Measurements from ENCODE around the gene GNGT2. TPM values are rescaled to one million over a fixed set of nuclear protein-coding genes. Genes with fewer than 3 reads are reported as not detected.
"Not testable (repeated sequence)": the region's sequence is repeated elsewhere in the genome, so short reads cannot be mapped to it uniquely, and the experiment has no call there.

Gene GNGT2
- total RNA-seq, 4 donors from 2014 or later: 1.4 to 1.7 TPM; not detected in 2

DNA sequence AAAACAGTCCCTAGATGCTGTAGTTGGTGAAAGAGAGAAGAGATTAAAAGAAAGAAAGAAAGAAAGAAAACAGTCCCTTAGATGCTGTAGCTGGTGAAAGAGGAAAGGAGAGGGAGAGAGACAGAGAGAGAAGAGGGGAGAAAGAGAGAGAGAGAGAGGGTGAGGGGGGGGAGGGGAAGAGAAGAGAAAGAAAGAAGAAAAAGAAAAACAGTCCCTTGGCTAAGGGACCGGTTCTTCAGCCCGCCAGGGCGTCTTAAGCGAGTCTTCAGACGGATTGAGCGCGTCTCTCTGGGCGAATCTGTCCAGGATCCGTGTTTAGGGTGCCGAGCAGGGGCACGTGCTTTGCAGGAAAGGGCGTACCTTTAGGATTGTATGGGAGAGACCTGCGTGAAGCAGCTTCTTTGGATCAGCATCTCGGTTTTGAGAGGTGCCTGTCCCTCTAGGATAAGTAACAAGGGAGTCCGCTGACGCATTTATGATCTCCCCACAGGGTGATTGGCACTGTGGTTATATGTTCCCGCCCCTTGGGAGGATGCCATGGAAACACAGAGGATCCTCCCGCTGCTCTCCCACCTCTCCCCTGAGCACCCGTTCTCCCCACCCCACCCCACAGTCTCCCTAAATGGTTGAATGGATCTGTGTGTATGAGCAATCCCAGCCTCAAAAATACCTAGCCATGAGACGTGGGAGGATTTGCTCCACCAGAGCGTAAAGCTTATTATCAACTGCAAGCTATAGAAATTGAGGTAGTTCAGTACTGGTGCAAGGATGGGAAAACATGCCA, 16.7 kb downstream of the GNGT2 start:
- H3K4me1 ChIP-seq: peaks cover 0 to 31% (median 0%) of the 10 kb centered on the region in 3 donors
- WGBS, 2 donors: 7 to 9% methylated on average over 17 of the region's 21 CpGs
- TF ChIP-seq, protein P1, sequence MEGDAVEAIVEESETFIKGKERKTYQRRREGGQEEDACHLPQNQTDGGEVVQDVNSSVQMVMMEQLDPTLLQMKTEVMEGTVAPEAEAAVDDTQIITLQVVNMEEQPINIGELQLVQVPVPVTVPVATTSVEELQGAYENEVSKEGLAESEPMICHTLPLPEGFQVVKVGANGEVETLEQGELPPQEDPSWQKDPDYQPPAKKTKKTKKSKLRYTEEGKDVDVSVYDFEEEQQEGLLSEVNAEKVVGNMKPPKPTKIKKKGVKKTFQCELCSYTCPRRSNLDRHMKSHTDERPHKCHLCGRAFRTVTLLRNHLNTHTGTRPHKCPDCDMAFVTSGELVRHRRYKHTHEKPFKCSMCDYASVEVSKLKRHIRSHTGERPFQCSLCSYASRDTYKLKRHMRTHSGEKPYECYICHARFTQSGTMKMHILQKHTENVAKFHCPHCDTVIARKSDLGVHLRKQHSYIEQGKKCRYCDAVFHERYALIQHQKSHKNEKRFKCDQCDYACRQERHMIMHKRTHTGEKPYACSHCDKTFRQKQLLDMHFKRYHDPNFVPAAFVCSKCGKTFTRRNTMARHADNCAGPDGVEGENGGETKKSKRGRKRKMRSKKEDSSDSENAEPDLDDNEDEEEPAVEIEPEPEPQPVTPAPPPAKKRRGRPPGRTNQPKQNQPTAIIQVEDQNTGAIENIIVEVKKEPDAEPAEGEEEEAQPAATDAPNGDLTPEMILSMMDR (IDR thresholded peaks at IDR 0.05): no peak
- peak in 1 of 4 donors; percentile 20 for TF ChIP-seq POLR2A (IDR thresholded peaks at IDR 0.05)
- peak overlapping the region; percentile 48 to 88 (median 84) for H3K4me3 ChIP-seq
- DNase-seq: no peak
- peak overlapping the region; percentile 62 to 96 (median 86) for H3K27ac ChIP-seq
- no peaks in the 10 kb centered on the region for H3K9me3 ChIP-seq
- intact Hi-C loops (cut with DNase I): no loop called here
- H3K36me3 ChIP-seq: no peaks in the 10 kb centered on the region
- no peaks in the 10 kb centered on the region for H3K27me3 ChIP-seq

DNA sequence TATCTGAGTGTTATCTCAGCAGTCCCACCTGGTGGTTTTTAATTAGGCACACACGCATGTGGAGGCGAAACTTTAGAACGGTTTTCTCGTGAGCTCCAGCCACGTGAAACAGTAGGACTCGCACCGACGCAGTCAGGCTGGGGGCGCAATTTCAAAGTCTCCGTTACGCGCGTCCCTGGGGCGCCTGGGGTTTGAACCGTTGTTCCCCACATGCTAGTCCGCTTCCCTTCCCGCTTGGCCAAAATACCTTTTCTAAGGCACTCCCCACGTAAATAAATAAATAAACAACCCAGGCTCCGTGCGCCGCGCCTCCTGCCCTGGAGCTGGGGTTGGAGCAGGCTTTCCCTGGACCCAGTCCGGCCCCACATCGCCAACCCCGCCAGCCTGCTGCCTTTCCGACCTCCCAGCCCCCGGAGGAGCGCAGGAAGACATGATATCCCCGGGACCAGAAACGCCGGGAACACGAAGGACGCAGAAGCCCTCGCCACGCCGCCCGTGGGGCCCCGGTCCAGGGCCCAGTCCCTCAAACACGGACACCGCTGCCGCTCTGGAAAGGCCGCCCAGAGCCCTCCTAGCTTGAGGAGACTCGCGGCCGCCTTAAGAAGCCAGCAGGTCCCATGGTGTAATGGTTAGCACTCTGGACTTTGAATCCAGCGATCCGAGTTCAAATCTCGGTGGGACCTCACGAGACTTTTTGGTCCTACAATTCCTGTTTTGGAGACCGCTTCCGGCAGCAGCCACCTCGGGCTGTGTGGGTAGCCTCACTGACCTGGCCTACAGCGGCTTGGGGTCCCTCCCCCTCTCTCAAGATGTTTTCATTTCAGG, 18.2 kb downstream of the GNGT2 start:
- Histone ChIP-seq H3K4me1 (peaks cover 0 to 31% (median 0%) of the 10 kb centered on the region in 3 donors), H3K36me3 (no peaks in the 10 kb centered on the region), H3K9me3 (no peaks in the 10 kb centered on the region), H3K27ac (peak overlapping the region; percentile 89 to 98 (median 96)), H3K27me3 (no peaks in the 10 kb centered on the region), H3K4me3 (peak overlapping the region; percentile 48 to 88 (median 84))
- intact Hi-C loops (cut with DNase I): no loop called here
- TF ChIP-seq, protein P1 (IDR thresholded peaks at IDR 0.05): peak in 3 of 6 experiments; percentile 12 to 33 (median 25)
- peak in 2 of 4 donors; percentile 18 to 41 for TF ChIP-seq POLR2A (IDR thresholded peaks at IDR 0.05)
- DNase-seq: no peak
- 0% methylated on average over 8 to 15 of the region's 53 CpGs for WGBS, 2 donors

DNA sequence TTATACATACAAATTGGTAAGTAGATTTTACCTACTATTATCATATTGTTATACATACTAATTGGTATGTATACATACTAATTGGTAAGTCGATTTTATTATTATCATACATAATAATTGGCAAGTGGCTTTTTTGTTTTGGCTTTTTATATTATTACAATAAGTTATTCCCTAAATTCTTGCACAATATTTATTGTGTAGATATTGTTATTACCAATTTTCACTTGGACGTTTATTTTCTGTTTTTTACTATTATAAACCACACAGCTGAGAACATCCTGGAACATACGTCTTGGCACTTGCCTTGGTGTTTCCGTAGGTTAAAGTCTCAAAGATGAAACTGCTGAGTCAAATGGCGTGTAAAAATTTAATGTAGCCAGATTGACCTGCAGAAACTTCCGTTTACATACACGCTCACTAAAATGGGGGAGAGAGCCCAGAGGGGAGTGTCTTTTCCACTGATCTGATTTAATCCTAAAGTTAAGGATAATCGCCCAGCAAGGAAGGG, 18.9 kb downstream of the GNGT2 start:
- H3K9me3 ChIP-seq: no peaks in the 10 kb centered on the region
- TF ChIP-seq POLR2A (IDR thresholded peaks at IDR 0.05): no peak
- peak overlapping the region; percentile 48 to 88 (median 84) for H3K4me3 ChIP-seq
- no peaks in the 10 kb centered on the region for H3K36me3 ChIP-seq
- no peaks in the 10 kb centered on the region for H3K27me3 ChIP-seq
- WGBS, 2 donors: 2 to 4% methylated on average over 8 of the region's 8 CpGs
- intact Hi-C loops (cut with DNase I): no loop called here
- H3K4me1 ChIP-seq: peaks cover 0 to 31% (median 0%) of the 10 kb centered on the region in 3 donors
- H3K27ac ChIP-seq: peak overlapping the region; percentile 89 to 98 (median 96)
- no peak for DNase-seq

DNA sequence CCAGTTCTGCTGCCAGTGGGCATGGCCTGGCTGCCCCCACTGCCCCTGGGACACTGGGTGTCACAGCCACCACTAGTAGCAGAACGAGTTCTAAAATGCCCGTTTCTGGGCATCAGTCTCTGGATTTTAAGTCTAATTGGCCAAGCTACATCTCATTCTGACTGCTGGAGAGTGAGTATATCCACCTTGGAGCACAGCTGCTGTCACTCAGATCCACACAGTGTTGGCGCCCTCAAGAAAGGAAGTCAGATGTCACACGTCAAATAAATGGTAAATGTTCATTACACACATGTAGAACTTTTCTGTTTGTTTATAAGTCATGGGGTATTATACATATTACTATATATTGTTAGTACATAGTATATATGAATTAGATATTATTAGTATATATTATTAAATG, 19.4 kb downstream of the GNGT2 start:
- H3K4me1 ChIP-seq: peaks cover 0 to 31% (median 0%) of the 10 kb centered on the region in 3 donors
- H3K9me3 ChIP-seq: no peaks in the 10 kb centered on the region
- no peaks in the 10 kb centered on the region for H3K27me3 ChIP-seq
- intact Hi-C loops (cut with DNase I): no loop called here
- 32 to 38% methylated on average over 4 of the region's 4 CpGs for WGBS, 2 donors
- DNase-seq: no peak
- peak overlapping the region in 3 of 4 donors; percentile 9 to 96 (median 95) for H3K27ac ChIP-seq
- no peaks in the 10 kb centered on the region for H3K36me3 ChIP-seq
- no peak for TF ChIP-seq POLR2A (IDR thresholded peaks at IDR 0.05)
- TF ChIP-seq, protein P1 (IDR thresholded peaks at IDR 0.05): no peak
- H3K4me3 ChIP-seq: no peak overlapping the region

DNA sequence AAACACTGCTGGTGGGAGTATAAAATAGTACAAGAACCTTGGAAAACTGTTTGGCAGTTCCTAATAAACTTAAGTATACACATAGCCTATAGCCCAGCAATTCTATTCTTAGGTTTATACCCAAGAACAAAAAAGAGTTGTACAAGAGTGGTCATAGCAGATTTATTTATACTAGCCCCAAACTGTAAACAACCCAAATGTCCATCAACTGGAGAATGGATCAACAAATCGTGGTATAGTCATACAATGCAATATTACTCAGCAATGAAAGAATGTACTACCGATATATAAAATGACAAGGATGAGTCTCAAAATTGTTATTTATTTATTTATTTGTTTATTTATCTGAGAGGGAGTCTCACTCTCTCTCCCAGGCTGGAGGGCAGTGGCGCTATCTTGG, 23.1 kb downstream of the GNGT2 start:
- intact Hi-C loops (cut with DNase I): no loop called here
- Histone ChIP-seq H3K4me1 (peaks cover 0 to 16% (median 0%) of the 10 kb centered on the region in 3 donors), H3K27me3 (peaks cover 0 to 23% (median 0%) of the 10 kb centered on the region in 4 donors), H3K36me3 (no peaks in the 10 kb centered on the region), H3K9me3 (peaks cover 0 to 5% (median 0%) of the 10 kb centered on the region in 3 donors), H3K27ac (no peak overlapping the region), H3K4me3 (no peak overlapping the region)
- TF ChIP-seq POLR2A (IDR thresholded peaks at IDR 0.05): no peak
- TF ChIP-seq, protein P1 (IDR thresholded peaks at IDR 0.05): no peak
- no peak for DNase-seq
- WGBS, 2 donors: 82 to 87% methylated on average over 3 of the region's 3 CpGs

DNA sequence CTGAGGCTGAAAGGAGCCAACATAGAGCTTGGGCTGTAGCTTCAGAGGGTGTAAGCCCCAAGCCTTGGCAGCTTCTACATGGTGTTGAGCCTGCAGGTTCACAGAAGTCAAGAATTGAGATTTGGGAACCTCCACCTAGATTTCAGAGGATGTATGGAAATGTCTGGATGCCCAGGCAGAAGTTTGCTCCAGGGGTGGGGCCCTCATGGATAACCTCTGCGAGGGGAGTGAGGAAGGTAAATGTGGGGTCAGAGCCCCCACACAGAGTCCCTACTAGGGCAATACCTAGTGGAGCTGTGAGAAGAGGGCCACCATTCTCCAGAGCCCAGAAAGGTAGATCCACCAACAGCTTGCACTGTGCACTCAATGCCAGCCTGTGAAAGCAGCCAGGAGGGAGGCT, 25.0 kb downstream of the GNGT2 start:
- DNase-seq; intact Hi-C loops (cut with DNase I): not testable (repeated sequence)

DNA sequence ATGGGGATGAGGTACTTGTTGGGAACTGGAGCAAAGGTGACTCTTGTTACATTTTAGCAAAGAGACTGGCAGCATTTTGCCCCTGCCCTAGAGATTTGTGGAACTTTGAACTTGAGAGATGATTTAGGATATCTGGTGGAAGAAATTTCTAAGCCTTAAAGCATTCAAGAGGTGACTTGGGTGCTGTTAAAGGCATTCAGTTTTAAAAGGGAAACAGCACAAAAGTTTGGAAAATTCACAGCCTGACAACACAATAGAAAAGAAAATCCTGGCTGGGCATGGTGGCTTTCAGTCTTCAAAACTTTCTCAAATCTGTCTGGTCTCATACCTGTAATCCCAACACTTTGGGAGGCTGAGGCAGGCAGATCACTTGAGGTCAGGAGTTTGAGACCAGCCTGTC, 25.9 kb downstream of the GNGT2 start:
- H3K27me3 ChIP-seq: peaks cover 0 to 23% (median 0%) of the 10 kb centered on the region in 4 donors
- H3K27ac ChIP-seq, H3K4me1 ChIP-seq, DNase-seq, H3K9me3 ChIP-seq, H3K4me3 ChIP-seq, H3K36me3 ChIP-seq: not testable (repeated sequence)
- intact Hi-C loops (cut with DNase I): loop anchor here (5.0 kb wide), 1 partner anchor 38 kb away; no protein-coding TSS in a partner anchor

More for the DNA sequence above, 25.0 kb downstream of the GNGT2 start:
- H3K9me3 ChIP-seq, H3K4me3 ChIP-seq, H3K36me3 ChIP-seq, H3K4me1 ChIP-seq, H3K27ac ChIP-seq: not testable (repeated sequence)
- WGBS, 2 donors: 75% methylated on average over 1 of the region's 1 CpG; no CpG with 5 or more reads in 1 of the 2 donors
- peaks cover 0 to 23% (median 0%) of the 10 kb centered on the region in 4 donors for H3K27me3 ChIP-seq

Data from esophagus squamous epithelium (tissue), 5 donors.